ENCODE results near the gene POLR2E. TPM values are rescaled to one million over a fixed set of nuclear protein-coding genes. Genes with fewer than 3 reads are reported as not detected.

The POLR2E gene
- polyA plus RNA-seq, 1 donor from 2014 or later: 172 TPM

DNA sequence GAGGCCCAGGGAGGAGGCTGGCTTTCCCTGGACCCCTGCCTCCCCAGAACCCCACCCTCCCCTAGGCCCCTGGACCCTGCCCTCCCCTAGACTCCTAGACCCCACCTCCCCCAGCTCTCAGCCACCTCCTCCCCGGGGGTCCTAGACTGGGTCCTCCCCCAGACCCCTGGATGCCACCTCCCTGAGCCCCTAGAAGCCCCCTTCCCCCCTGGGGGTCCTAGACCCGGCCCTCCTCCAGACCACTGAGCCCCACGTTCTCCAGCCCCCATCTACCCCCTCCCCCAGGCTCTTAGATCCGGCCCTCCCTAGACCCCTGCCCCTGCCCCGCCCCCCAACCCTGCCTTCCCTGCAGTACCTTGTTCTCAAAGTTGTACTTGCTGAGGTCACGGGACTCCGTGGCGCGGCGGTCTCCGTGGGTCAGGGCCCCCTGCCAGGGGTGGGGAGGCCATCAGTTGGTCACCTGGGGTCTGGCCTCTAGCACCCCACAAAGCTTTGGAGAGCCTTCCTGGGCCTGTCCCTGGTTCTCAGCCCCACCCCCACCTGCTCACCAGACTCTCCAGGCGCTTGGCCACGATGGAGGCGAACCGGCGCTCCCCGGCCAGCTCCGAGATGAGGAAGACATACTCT is 16.6 kb upstream of the POLR2E start:
- Histone ChIP-seq H4K20me1 (ENCODE audit: insufficient read depth) (no peaks in the 10 kb centered on the region), H3K27ac (ENCODE audit: low read length) (no peak overlapping the region), H2AFZ (ENCODE audit: low read depth, low read length) (no peak overlapping the region), H3K4me2 (ENCODE audit: low read length) (no peak overlapping the region), H3K36me3 (ENCODE audit: insufficient read depth, low read length) (no peaks in the 10 kb centered on the region), H3K27me3 (ENCODE audit: insufficient read depth, low read depth, low read length) (no peaks in the 10 kb centered on the region), H3F3A (ENCODE audit: insufficient read depth, low read length, poor library complexity, severe bottlenecking) (no peaks in the 10 kb centered on the region), H3K9me3 (ENCODE audit: low read length) (no peaks in the 10 kb centered on the region), H3K9ac (ENCODE audit: low read length) (no peak overlapping the region), H3K79me2 (replicated peaks; ENCODE audit: insufficient read depth, low read length) (no peaks in the 10 kb centered on the region), H3K9me2 (ENCODE audit: insufficient read depth, low read length) (no peaks in the 10 kb centered on the region), H3K4me3 (ENCODE audit: low read length) (no peak overlapping the region)
- TF ChIP-seq, protein P1, sequence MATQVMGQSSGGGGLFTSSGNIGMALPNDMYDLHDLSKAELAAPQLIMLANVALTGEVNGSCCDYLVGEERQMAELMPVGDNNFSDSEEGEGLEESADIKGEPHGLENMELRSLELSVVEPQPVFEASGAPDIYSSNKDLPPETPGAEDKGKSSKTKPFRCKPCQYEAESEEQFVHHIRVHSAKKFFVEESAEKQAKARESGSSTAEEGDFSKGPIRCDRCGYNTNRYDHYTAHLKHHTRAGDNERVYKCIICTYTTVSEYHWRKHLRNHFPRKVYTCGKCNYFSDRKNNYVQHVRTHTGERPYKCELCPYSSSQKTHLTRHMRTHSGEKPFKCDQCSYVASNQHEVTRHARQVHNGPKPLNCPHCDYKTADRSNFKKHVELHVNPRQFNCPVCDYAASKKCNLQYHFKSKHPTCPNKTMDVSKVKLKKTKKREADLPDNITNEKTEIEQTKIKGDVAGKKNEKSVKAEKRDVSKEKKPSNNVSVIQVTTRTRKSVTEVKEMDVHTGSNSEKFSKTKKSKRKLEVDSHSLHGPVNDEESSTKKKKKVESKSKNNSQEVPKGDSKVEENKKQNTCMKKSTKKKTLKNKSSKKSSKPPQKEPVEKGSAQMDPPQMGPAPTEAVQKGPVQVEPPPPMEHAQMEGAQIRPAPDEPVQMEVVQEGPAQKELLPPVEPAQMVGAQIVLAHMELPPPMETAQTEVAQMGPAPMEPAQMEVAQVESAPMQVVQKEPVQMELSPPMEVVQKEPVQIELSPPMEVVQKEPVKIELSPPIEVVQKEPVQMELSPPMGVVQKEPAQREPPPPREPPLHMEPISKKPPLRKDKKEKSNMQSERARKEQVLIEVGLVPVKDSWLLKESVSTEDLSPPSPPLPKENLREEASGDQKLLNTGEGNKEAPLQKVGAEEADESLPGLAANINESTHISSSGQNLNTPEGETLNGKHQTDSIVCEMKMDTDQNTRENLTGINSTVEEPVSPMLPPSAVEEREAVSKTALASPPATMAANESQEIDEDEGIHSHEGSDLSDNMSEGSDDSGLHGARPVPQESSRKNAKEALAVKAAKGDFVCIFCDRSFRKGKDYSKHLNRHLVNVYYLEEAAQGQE (IDR thresholded peaks at IDR 0.05; ENCODE audit: borderline replicate concordance): no peak
- TF ChIP-seq EP300 (conservative IDR thresholded peaks at IDR 0.05; ENCODE audit: poor library complexity, severe bottlenecking): no peak
- TF ChIP-seq POLR2AphosphoS5 (IDR thresholded peaks at IDR 0.05): no peak
- TF ChIP-seq, protein P2, sequence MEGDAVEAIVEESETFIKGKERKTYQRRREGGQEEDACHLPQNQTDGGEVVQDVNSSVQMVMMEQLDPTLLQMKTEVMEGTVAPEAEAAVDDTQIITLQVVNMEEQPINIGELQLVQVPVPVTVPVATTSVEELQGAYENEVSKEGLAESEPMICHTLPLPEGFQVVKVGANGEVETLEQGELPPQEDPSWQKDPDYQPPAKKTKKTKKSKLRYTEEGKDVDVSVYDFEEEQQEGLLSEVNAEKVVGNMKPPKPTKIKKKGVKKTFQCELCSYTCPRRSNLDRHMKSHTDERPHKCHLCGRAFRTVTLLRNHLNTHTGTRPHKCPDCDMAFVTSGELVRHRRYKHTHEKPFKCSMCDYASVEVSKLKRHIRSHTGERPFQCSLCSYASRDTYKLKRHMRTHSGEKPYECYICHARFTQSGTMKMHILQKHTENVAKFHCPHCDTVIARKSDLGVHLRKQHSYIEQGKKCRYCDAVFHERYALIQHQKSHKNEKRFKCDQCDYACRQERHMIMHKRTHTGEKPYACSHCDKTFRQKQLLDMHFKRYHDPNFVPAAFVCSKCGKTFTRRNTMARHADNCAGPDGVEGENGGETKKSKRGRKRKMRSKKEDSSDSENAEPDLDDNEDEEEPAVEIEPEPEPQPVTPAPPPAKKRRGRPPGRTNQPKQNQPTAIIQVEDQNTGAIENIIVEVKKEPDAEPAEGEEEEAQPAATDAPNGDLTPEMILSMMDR (IDR thresholded peaks at IDR 0.05; ENCODE audit: poor library complexity, severe bottlenecking): no peak
- TF ChIP-seq EZH2 (IDR thresholded peaks at IDR 0.05; ENCODE audit: borderline replicate concordance, insufficient read depth, low read length, poor library complexity, severe bottlenecking): no peak
- no peak for TF ChIP-seq MXI1 (conservative IDR thresholded peaks at IDR 0.05; ENCODE audit: poor library complexity, severe bottlenecking)
- TF ChIP-seq TAF1 (IDR thresholded peaks at IDR 0.05; ENCODE audit: low read depth): no peak
- no peak for TF ChIP-seq RAD21 (conservative IDR thresholded peaks at IDR 0.05)
- no peak for TF ChIP-seq SMC3 (conservative IDR thresholded peaks at IDR 0.05; ENCODE audit: poor library complexity)

DNA sequence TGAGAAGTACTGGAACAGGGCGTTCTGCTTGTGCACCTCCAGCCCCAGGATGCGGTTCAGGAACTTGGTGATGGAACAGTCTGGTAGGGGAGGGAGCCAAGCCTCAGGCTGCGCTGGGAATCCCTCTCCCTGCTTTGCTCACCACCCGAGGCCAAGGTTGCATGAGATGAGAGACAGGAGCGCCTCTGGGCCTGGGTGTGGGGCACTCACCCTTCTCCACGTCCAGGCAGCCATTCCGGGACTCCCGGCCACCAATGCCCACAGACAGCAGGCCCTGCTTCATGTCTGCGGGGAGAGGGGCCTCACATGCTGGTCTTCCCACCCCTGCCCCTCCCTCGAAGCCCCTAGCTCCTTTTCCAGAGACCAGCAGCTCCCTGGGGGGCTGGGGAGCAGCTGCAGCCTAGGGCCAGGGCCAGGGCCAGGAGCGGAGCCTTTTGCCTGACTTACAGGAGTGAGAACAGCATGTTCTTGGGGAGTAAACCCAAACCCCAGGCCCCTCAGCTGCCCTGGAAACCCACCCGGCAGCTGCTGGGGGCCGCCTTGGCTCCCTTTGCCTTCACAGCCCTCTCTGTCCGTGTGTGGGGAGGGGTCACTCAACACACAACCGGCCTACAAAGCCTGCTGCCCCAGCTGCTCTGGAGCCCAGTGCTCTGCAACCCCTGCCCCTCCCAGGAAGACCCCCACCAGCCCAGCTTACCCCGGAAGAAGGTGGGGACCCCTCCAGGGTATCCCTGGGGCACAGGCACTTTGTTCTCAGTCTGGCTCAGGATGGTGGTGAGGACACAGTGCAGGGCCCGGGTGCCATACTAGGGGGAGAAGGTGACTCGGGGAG is 15.8 kb upstream of the POLR2E start:
- Histone ChIP-seq H2AFZ (ENCODE audit: low read depth, low read length) (no peak overlapping the region), H3K27ac (ENCODE audit: low read length) (no peak overlapping the region), H3K27me3 (ENCODE audit: insufficient read depth, low read depth, low read length) (no peaks in the 10 kb centered on the region), H3K9me2 (ENCODE audit: insufficient read depth, low read length) (no peaks in the 10 kb centered on the region), H3K9me3 (ENCODE audit: low read length) (no peaks in the 10 kb centered on the region), H3K79me2 (replicated peaks; ENCODE audit: insufficient read depth, low read length) (peaks cover 2% of the 10 kb centered on the region), H3K4me3 (ENCODE audit: low read length) (no peak overlapping the region), H3K4me2 (ENCODE audit: low read length) (no peak overlapping the region), H4K20me1 (ENCODE audit: insufficient read depth) (no peaks in the 10 kb centered on the region), H3K9ac (ENCODE audit: low read length) (no peak overlapping the region), H3K36me3 (ENCODE audit: insufficient read depth, low read length) (no peaks in the 10 kb centered on the region), H3F3A (ENCODE audit: insufficient read depth, low read length, poor library complexity, severe bottlenecking) (no peaks in the 10 kb centered on the region)
- TF ChIP-seq, protein P2 (IDR thresholded peaks at IDR 0.05; ENCODE audit: poor library complexity, severe bottlenecking): no peak
- TF ChIP-seq POLR2AphosphoS5 (IDR thresholded peaks at IDR 0.05): no peak
- TF ChIP-seq EP300 (conservative IDR thresholded peaks at IDR 0.05; ENCODE audit: poor library complexity, severe bottlenecking): no peak
- TF ChIP-seq MXI1 (conservative IDR thresholded peaks at IDR 0.05; ENCODE audit: poor library complexity, severe bottlenecking): no peak
